T-helper 2 cell (primary cell): ENCODE measurements around the gene HOXD9.

Experiments used
- DNase-seq, 5 experiments: peaks; one replicate each; pipeline versions ENCODE4 v3.0.0 to v3.0.0-alpha.2; 2012 to 2022

Gene HOXD9

DNA sequence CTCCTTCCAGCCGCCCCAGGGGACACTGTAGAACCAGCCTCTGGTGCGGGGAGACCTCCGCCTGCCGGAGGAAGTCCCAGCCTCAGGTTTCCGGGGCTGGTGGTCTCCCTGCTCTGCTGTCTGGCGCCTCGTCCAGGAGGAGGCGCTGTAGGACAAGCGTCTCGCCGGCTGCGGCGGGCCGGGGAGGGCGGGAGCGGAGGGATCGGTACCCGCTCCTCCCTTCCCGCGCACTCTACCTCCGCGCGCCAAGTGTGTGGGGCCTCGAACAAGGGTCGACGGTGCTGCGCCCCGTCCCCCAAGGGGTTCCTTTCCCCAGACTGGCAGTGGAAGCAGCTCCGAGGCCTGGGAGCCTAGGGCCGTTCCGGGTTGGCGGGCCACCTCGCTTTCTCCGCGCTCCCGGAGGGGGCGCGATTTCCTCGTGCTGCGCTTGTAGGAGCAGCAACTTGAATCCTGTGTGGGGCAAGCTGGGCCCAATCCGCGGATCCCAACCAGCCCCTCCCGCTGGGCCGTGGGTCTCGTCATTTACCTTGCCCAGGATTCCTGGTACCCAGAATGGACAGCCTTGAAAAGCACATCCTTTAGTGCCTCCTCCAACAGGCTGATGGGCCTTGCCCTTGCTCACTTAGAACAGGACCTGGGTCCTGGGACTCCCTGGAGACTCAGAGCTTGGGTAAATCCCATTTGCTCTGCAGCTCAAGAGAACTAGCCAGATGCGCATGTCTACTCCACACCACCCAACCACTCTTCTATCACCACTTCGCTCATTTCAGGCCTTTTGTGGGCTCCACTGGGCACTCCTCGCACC lies 18.2 kb downstream of the HOXD9 start:
- peak in 4 of 5 experiments; percentile 27 to 72 (median 51) for DNase-seq

DNA sequence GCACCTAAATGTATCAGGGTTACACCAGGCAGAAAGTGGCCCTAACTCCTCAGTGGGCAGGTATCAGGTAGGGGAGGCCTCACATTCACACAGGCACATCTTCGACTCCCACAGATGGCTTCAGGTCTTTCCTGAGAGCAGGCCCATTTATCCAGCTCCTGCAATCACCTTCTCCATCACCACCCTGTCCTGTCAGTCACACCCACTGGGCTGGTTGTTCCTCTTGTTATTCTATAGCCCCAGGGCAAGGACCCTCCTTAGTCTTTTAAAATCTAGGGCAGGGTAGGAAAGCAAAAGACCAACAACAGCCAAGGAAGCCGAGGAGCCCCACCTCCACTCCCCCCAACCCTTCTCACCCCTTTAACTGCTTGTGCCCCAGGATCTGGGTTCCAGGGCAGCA lies 19.8 kb downstream of the HOXD9 start:
- no peak for DNase-seq

DNA sequence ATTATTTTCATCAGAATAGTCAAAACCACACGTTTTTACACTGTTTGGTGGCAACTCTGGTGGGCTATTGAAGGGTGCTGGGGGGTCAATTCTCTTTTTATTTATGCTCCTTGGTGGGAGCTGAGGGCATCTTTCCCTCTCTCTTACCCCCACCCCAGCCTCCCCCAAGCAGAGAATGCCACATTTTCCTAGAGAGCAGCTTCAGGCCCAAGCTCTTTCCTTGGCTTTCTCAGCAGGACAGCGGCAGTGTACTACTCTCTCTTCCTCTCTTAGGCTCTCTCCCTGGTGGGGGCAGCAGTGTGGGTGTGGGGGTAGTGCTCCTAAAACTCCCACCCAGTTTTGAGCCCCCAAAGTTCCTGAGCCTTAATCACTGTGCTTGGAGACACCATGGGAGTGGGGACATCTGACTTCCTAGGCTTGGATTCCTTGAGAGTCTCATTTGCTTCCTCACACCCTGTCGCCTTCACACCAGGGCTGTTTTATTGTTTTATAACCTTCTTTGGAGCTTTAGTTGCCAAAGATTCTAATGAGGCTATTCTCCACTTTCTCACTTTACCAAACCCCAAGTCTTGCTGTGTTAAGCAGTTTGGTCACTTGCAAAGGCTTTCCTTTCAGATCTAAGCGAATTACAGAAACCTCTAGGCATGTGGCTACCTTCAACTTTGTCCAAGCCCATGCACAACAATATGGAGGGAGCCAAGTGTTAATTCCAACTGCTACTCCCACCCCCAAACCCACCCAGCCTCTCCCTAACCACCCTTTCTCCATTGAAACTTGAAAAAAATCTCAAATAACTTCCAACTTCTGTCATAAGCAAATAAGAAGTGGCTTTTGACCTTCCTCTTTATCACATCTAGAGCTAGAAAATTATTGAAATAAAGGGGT lies 22.8 kb downstream of the HOXD9 start:
- no peak for DNase-seq

DNA sequence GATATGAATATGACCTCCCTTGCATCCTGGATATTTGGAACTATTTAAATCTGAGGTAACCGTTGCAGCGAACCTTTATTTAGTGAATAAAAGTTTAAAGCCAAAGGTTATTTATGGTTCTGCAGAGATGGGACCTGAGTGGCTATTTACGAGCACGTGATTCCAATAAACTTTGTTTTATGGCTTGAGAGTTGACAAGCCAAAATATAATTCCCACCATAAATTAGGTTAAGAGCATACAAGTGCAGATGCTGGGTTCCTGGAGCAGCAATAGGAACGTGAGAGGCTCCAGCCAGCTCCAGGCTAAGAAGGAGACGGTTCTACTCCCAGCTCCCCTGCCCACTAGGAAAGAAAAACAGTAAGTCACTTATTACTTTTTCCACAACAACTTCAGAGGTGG lies 23.6 kb downstream of the HOXD9 start:
- DNase-seq, result no peak

DNA sequence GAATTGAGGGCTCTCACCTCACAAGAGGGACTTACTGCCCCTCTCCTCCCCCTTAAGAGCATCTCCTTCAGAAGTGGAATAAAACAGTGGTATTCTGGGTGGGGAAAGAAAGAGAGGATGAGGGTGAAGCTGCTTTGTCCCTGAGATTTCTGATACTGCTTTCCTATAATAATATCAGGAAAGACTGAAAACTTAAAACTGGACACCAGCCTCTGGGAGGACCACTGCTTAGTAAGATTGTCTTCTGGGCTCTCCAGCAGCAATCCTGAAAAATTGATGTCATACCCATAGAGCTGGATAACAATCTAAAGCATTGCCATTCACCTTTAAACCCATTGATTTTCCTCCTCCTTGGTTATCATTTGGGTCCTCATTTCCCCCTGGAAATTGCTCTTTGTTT lies 24.1 kb downstream of the HOXD9 start:
- no peak for DNase-seq

DNA sequence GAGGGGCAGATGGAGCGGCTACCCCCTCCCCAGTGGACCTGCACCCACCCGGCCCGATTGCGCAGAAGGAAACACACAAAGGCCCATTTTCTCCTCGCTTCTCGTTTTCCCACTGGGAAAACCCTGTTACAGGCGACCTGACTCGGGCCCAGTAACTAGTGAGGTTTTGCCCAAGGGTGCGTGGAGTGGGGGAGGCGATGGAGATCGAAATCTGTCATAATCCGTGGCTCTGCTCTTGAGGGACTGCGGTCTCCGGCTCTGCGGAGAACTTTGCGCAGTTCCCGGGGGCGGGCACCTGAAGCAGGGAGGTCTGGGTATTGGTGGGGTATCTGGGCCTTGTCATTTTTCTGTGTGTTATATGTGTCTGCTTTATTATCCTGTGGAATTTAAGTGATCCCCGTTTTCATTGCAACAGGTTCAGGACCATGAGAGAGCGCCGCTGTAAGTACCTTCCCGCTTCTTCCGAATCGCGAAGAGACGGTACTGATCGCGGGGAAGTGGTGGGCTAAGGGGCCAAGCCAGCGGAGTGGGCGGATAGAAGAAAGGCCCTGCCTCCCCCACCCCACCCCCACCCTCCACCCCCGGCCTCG lies 24.8 kb downstream of the HOXD9 start:
- DNase-seq, result no peak

DNA sequence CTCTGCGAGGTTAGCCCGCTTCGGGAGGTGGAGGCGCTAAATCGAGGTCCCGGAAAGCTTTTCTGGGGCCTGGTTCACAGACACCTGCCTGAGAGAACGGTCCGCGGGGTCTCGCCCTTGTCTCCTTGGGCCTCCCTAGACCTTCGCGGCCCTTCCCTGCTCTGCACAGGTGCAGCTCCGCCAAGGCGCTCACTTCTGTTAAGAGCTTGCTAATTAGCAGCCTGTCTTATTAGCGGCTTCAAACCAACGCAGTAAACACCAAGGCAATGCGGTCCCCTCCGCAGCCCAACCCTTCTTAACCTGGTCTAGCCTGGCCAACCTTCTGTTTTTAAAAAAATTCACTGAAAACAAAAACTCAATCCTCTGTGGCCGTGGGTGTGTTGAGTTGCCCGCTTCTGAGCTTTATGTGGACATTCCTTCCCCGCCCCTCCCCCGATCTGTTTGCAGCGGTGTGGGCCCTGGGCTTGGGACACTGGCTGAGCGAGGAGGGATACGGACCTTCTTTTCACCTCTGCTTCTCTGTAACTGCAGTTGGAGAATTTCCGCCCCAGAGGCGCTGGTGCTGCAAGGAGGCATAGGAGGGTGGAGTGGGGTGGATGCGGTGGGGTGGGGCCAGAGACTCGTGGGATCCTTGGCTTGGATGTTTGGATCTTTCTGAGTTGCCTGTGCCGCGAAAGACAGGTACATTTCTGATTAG lies 25.4 kb downstream of the HOXD9 start:
- no peak for DNase-seq

DNA sequence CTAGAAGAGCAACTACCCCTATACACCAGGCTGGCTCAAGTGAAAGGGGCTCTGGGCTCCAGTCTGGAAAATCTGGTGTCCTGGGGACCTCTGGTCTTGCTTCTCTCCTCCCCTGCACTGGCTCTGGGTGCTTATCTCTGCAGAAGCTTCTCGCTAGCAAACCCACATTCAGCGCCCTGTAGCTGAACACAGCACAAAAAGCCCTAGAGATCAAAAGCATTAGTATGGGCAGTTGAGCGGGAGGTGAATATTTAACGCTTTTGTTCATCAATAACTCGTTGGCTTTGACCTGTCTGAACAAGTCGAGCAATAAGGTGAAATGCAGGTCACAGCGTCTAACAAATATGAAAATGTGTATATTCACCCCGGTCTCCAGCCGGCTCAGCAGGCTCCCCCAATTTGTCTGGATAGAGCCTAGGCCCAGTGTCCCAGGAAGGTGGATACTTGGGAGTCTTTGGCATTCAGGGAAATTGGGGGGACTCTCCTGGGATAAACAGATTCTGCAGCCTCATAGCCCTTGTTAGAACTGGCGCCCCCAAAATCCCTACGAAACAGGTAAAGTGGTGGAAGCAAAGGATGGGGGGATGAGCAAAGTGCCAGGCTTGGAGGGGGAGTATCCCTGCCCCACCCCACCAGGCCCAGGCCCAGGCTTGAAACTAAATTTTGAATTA lies 26.4 kb downstream of the HOXD9 start:
- DNase-seq, result no peak

DNA sequence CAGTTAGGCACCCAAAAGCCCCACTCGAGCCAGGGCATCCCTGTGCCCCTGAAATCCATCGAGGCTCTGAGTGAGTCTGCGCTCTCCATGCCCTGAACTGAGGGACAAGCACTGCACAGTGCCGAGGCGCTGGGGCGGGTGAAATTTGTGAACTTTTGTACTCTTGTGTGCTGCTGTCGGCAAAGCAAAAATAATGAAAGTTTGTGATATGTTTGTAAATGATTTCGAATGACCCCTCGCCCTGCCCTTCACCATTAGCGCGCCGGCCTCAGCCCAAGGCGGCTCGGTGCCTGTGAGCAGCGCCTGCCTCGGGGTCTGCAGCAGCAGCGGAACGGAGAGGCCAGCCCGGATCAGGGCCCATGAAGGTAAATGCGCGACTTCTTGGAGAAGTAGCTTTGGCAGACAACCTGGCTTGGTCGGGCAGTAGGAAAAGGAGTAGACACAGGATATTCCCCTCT lies 27.0 kb downstream of the HOXD9 start:
- DNase-seq, result no peak

DNA sequence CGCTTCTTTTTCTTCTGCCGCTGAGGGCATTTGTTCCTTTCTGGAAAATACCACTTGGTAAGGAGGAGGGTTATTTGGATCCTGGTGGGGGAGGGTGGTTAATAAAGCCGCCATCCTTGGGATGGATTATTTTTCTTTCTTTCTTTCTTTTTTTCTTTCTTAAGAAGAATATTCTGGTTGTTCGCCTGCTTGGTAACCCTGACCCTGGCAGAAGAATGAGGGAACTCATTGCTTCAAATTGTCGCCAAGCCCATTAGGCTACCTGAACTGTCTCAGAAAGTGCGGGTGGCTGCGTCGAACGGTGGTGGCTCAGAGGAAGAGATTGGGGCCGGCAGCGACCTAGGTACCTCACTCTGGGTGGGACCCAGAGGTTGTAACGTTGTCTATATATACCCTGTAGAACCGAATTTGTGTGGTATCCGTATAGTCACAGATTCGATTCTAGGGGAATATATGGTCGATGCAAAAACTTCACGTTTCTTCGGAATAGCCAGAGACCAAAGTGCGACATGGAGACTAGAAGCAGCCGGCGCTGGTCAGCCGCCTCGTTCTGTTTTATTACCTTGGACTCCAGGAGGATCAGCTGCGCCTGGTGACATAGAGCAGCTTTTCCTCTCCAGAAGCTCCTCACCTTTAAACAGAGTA lies 27.5 kb downstream of the HOXD9 start:
- no peak for DNase-seq

DNA sequence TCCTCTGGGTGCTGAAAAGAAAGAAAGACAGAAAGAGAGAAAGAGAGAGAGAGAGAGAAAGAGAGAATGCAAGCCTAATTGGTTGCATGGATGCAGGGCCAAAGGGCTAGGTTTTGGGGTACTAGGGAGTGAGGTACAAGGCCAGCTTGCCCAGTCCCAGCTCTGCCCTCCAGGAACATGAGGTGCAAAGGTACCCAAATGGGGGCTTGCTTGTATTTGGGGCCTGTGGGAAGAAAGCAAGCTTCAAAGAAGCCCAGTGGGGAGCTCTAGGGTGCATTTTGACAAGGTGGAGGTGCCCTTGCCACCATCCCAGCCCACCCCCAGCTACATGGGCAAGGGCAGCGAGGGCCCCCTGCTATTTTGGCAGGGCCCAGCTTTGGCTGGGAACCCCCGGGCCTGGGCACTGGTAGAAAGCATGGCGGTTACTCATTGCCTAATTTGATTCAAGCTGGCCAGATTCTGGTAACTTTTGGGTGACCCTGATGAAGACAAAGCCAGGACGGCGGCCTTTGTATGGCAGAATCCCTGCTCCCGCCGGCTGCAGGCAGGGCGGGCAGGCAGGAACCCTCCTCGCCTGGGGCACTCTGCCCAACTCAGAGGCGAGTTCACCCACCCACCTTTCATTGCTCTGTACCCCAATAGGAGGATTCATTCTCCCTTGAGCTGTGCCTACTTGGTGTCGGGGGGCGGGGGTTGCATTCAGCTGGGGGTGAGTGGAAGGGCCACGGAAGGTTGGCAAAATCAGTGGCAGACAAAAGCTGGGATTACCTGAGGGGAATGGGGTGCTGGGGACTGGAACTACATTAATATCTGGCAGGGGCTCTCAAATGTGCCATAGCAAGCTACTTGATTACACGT lies 28.3 kb downstream of the HOXD9 start:
- DNase-seq, result no peak

DNA sequence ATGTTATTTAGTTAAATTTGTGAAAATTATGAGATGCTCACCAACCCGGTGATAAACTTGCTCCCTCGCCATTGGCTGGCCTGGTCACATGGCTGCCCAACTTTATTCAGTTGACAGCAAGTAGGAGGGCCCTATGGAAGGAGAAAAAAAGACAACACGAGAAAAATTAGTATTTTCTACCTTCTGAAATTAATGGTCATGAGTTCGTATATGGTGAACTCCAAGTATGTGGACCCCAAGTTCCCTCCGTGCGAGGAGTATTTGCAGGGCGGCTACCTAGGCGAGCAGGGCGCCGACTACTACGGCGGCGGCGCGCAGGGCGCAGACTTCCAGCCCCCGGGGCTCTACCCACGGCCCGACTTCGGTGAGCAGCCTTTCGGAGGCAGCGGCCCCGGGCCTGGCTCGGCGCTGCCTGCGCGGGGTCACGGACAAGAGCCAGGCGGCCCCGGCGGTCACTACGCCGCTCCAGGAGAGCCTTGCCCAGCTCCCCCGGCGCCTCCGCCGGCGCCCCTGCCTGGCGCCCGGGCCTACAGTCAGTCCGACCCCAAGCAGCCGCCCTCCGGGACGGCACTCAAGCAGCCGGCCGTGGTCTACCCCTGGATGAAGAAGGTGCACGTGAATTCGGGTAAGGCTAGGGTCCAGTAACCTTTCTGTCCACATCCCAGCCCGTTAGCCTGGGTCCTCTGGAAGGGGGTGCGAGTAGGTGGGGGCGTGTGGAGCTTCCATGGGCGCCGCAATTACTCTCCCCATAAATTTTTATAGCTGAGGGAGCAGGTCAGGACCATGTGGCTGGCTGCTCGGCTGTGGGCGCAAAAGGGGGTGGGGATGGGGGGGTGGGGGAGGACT lies 29.1 kb downstream of the HOXD9 start, which contains the start of gene HOXD4:
TSS of gene HOXD4 (plus strand) at position 109 of the 846 bp plus-strand sequence. CDS start at position 193, 84 bp downstream.
- no peak for DNase-seq

DNA sequence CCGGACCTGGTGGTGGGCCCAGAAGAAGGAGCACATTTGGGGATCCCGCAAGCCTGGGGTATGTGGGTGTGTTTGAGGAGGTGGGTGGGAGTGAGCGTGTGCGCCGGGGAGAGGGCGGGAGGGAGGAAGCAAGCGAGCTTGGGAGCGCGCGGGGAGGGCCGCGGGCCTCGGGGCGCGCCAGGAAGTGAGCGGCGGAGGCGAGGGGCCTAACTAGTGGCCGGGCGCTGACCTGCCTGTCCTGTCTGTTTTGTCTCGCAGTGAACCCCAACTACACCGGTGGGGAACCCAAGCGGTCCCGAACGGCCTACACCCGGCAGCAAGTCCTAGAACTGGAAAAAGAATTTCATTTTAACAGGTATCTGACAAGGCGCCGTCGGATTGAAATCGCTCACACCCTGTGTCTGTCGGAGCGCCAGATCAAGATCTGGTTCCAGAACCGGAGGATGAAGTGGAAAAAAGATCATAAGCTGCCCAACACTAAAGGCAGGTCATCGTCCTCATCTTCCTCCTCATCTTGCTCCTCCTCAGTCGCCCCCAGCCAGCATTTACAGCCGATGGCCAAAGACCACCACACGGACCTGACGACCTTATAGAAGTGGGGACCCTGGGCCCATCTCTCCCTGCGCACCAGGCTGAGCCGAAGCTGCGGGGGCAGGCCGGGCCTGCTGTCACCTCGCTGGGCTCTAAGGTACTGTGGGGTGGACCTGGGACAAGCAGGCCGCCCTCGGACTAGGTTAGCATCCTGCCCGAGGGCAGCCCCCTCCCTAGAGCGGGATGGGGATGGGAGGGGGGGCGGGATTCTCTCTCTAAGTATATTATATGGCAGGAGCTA lies 30.0 kb downstream of the HOXD9 start:
- DNase-seq, result no peak

DNA sequence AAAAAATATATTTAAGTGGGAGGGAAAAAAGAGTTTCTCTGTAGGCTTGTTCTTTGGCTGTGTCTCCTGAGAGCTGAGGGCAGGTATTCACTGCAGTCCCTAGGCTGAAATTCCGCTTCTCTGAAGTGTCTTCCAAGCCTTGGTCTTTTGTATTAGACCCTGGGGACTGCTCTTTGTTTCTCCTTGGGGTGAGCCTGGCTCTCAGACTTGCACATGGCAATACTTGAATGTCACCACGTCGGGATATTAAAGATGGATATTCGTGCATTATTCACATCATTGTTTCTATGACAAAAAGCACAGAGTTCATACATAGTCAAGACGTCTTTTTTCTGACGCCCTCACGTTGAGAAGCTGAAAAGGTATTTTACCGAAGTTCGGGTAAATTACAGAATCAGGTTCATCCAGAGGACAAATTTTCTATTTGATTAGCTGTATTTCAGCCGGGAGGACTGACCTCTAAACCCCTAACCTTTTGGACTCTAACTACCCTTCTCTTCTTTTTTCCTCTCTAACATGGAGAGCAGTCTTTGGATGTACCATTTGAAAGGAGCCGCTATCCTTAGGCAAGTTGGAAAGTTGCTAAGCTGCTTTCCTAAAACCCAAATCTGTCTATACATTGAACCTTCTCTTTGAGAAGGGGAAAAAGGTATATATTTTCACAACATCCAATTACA lies 32.2 kb downstream of the HOXD9 start:
- DNase-seq, result no peak

DNA sequence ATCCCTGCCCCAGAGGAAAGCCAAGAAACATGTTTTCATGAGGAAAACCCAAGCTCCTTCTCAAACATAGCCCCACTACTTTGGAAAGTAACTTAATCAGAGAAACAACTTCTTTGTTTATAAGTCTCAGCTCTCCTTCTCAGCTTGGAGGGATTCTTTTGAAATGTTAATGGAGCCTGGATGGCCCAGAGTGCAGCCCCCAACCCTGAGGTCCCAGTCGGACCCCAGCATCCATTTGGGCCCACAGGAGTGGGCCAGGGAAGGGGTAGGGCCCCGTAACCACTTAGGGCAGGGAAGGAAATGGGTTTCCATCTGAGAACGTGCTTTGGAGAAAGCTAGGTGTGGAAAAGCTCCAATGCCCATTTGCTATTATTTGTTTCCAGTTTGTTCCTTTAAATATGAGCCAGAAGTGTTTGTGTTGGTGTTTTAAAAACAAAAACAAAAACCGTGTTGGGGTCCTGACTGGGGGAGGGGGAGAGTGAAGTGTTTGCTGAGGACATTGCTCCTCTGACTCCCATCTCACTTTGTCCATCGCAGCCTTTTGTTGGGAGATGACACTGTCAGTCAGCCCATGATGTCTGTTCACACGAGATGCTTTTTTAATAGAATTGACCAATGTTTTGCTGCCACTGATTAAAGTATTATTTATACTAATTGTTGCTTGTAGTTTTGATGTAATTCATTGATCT lies 33.0 kb downstream of the HOXD9 start:
- DNase-seq, result no peak

DNA sequence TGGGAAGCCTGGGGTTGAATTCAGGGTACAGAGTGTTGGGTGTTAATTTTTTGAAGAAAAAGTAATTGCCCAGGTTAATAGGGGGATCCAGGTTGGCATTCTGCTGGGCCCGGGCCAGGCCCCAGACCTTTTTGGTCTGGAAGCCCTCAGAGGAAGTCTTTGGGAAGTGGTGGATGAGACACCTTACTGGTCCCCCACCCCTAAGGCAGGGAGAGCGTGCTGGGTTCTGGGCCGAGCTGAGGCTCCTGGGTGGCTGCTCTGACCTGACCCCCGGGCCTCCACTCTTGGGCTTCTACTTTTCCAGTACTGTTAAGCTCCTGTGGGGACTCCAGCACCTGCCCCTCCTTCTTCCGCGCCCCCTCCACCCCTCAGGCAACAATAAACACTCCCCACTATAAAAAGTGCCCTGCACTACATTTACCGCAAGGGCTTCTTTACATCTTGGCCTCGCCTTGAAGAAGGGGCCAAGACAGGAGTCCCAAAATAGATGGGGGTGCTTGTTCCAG lies 33.8 kb downstream of the HOXD9 start:
- DNase-seq, result no peak
